K562 (cell line): ENCODE results near the gene TMEM144. TPM values are rescaled to one million over a fixed set of nuclear protein-coding genes. Genes with fewer than 3 reads are reported as not detected.
A peak's percentile ranks its signal among the peaks of the same experiment; 100 is the strongest.

ENCODE experiments used
- BRD9 ChIP-seq: fragments of 450-650 bp; IDR thresholded peaks from 2 replicates; pipeline ENCODE4 v1.6.1; 2018; ENCODE audit warnings: low read depth; ENCODE audit not compliant: partially characterized antibody
- CXXC5 ChIP-seq: fragments of 250-450 bp; sonication (Bioruptor Pico); IDR thresholded peaks from 2 replicates; pipeline ENCODE4 v1.8.0; 2022; ENCODE audit warnings: inconsistent platforms, mild to moderate bottlenecking, moderate library complexity
- E2F5 ChIP-seq: sonication (generic); formaldehyde crosslinking; IDR thresholded peaks from 2 replicates; pipeline ENCODE4 v1.8.0; 2022; ENCODE audit warnings: mild to moderate bottlenecking, missing genetic modification reagents
- FOXM1 ChIP-seq, 2 experiments: fragments of 450-650 bp in 1 of 2; sonication (generic) in 1 of 2; formaldehyde crosslinking in 1 of 2; IDR thresholded peaks; 2 replicates each; pipeline versions ENCODE4 v1.6.1 to v1.9.0; 2017 to 2022; ENCODE audit warnings: low read depth in 2 of 2, mild to moderate bottlenecking in 2 of 2, missing genetic modification reagents in 1 of 2, moderate library complexity in 1 of 2
- GABPB1 ChIP-seq: sonication (generic); formaldehyde crosslinking; IDR thresholded peaks from 2 replicates; pipeline ENCODE4 v1.8.0; 2022; ENCODE audit warnings: mild to moderate bottlenecking, missing genetic modification reagents
- GMEB1 ChIP-seq: fragments of 250-450 bp; sonication (Bioruptor Pico); IDR thresholded peaks from 2 replicates; pipeline ENCODE4 v1.4.0; 2020; ENCODE audit warnings: mild to moderate bottlenecking
- HDAC2 ChIP-seq: fragments of 450-650 bp; IDR thresholded peaks from 2 replicates; pipeline ENCODE4 v1.6.1; 2016; ENCODE audit warnings: mild to moderate bottlenecking
- KAT2B ChIP-seq: IDR thresholded peaks from one replicate; pipeline ENCODE4 v1.6.1; 2012; ENCODE audit warnings: low read depth, mild to moderate bottlenecking, control low read depth, inconsistent platforms, low read length, moderate library complexity
- NCOR1 ChIP-seq: fragments of 450-650 bp; IDR thresholded peaks from 2 replicates; pipeline ENCODE4 v1.6.1; 2016; ENCODE audit warnings: mild to moderate bottlenecking, moderate library complexity
- PHF20 ChIP-seq: fragments of 450-650 bp; IDR thresholded peaks from 2 replicates; pipeline ENCODE4 v1.6.1; 2018; ENCODE audit not compliant: partially characterized antibody
- POLR2H ChIP-seq: IDR thresholded peaks from 2 replicates; pipeline ENCODE4 v1.6.1; 2016; ENCODE audit warnings: missing genetic modification characterization, low read depth, mild to moderate bottlenecking, control low read depth, missing compliant biosample characterization, moderate library complexity
- SMAD4 ChIP-seq: fragments of 250-450 bp; sonication (Bioruptor Pico); conservative IDR thresholded peaks from 2 replicates; pipeline ENCODE4 v1.8.0; 2021; ENCODE audit warnings: inconsistent platforms, mild to moderate bottlenecking, moderate library complexity
- TSHZ1 ChIP-seq: fragments of 250-450 bp; sonication (Bioruptor Pico); IDR thresholded peaks from 2 replicates; pipeline ENCODE4 v1.4.0; 2020; ENCODE audit warnings: mild to moderate bottlenecking, moderate library complexity
- ZNF318 ChIP-seq, 2 experiments: fragments of 450-650 bp; IDR thresholded peaks; 2 replicates each; pipeline ENCODE4 v1.6.1; 2016; ENCODE audit warnings: mild to moderate bottlenecking in 2 of 2, borderline replicate concordance in 1 of 2, low read depth in 1 of 2, moderate library complexity in 1 of 2
- polyA plus RNA-seq, 8 experiments: library from polyadenylated mRNA; depleted of rRNA in 4 of 8; stranded (reverse) in 5 of 8; unstranded in 3 of 8; fragments of >200 nt; fragmentation: Nextera tagmentation in 2 of 8; fragmentation: Illumina TruSeq in 1 of 8; extraction: Ambion mirVana in 2 of 8; extraction: Trizol in 1 of 8; gene quantifications; 2 replicates each; pipeline versions ENCODE4 v1.2.1 to v1.2.3, GENCODE V29; 2011 to 2014; ENCODE audit warnings: inconsistent platforms in 1 of 8, missing spikeins in 1 of 8
- total RNA-seq, 7 experiments: library from RNA; depleted of rRNA in 6 of 7; stranded (reverse); fragments of >200 nt in 6 of 7; fragmentation: Illumina TruSeq in 2 of 7; extraction: Trizol in 2 of 7; gene quantifications; 2 replicates each; pipeline versions ENCODE4 v1.2.1 to v1.2.3, GENCODE V29; 2011 to 2021; ENCODE audit warnings: low replicate concordance in 1 of 7

Gene TMEM144
- total and polyA plus RNA-seq, 9 of the 15 experiments (the other 6 are each of a cell fraction or from before 2014, with no cell fraction given) = 4.0 to 12.0 (median 6.1) TPM

- no peak for TF ChIP-seq ZNF318 (IDR thresholded peaks at IDR 0.05; ENCODE audit: borderline replicate concordance in 1 of 2, low read depth in 1 of 2)
- peak; percentile 87 for TF ChIP-seq PHF20
- peak; percentile 96 for TF ChIP-seq CXXC5 (CRISPR knock-in tag)
- no peak for TF ChIP-seq TSHZ1 (CRISPR knock-in tag)
- TF ChIP-seq NCOR1 = no peak
- TF ChIP-seq BRD9 = no peak
- TF ChIP-seq E2F5 = no peak
- TF ChIP-seq FOXM1 (IDR thresholded peaks at IDR 0.05; ENCODE audit: low read depth) = no peak
- no peak for TF ChIP-seq FOXM1 (CRISPR knock-in tag; IDR thresholded peaks at IDR 0.05; ENCODE audit: low read depth)
- peak; percentile 45; the same call in 1 of the 2 replicates for TF ChIP-seq POLR2H
- TF ChIP-seq GABPB1 (CRISPR knock-in tag) = peak; percentile 93
- TF ChIP-seq SMAD4 (CRISPR knock-in tag) = peak; percentile 61
- TF ChIP-seq GMEB1 = peak; percentile 72
- no peak for TF ChIP-seq KAT2B
- TF ChIP-seq HDAC2 = no peak
Observed at GRCh38 chr4:158182736-158183135, 27.6 kb upstream of the TMEM144 start (continued).
